ENCODE results near the gene ARHGEF2. TPM values are rescaled to one million over a fixed set of nuclear protein-coding genes. Genes with fewer than 3 reads are reported as not detected.

Gene ARHGEF2
- total RNA-seq, 1 experiment from 2014 or later = 85.0 TPM

GRCh38 chr1:155999964-156000363, 21.6 kb upstream of the ARHGEF2 start:
- Histone ChIP-seq H3K79me2 (ENCODE audit: low read depth) (no peaks in the 10 kb centered on the region; the same call in 1 of the 2 replicates), H3K27ac (no peak overlapping the region), H3F3A (ENCODE audit: insufficient read depth, low read depth) (peaks cover 23% of the 10 kb centered on the region), H3K9me3 (ENCODE audit: insufficient read depth, low read depth) (no peaks in the 10 kb centered on the region), H3K4me1 (replicated peaks; ENCODE audit: insufficient read depth) (peaks cover 41% of the 10 kb centered on the region), H3K4me2 (no peak overlapping the region), H3K9me2 (ENCODE audit: insufficient read depth) (no peaks in the 10 kb centered on the region), H3K27me3 (ENCODE audit: insufficient read depth, low read depth) (no peaks in the 10 kb centered on the region), H3K36me3 (ENCODE audit: low read depth) (no peaks in the 10 kb centered on the region), H2AFZ (no peak overlapping the region), H4K20me1 (ENCODE audit: insufficient read depth) (no peaks in the 10 kb centered on the region), H3K4me3 (no peak overlapping the region)
- intact Hi-C loops (cut with micrococcal nuclease; ENCODE audit: unreplicated experiment) = loop anchor here (5.0 kb wide), 3 partner anchors 62 to 227 kb away; partner anchors contain the start of genes KHDC4 and RAB25
- POLR2A ChIA-PET (ENCODE audit: unreplicated experiment) = interaction anchor here (0.6 kb wide), 1 partner anchor 220 kb away, joined by 7 read pairs; no protein-coding TSS in a partner anchor
- no TSS peak for BruUV-seq (replicated peaks)
- no peak for DNase-seq
- TF ChIP-seq EZH2 (IDR thresholded peaks at IDR 0.05; ENCODE audit: low read depth) = no peak
- TF ChIP-seq CTCF (conservative IDR thresholded peaks at IDR 0.05) = no peak
- CTCF ChIA-PET = no interaction called here

GRCh38 chr1:155996166-155996565, 17.8 kb upstream of the ARHGEF2 start:
- ChIA-PET POLR2A (ENCODE audit: unreplicated experiment) (no interaction called here), CTCF (no interaction called here)
- BruUV-seq (replicated peaks) = no TSS peak

DNA sequence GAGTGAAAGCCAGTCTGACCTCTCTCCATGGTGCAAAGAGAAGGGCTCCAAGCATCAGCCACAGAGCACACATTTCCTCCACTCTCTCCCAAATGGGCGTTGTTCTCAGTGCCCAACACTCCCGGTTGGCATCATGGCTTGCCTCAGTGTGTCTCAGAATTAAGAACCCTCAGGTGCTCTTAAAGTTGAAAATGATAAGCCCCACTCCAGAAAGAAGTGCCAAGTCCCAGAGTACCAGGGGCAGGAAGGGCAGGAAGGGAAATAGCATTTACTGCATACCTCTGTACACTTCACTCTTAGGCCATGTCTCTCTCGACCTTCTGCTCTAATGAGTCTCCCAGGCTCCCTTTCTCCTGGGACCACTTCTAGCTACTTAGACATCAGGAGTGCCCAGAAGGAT, 15.2 kb upstream of the ARHGEF2 start:
- no peak for TF ChIP-seq EZH2 (IDR thresholded peaks at IDR 0.05; ENCODE audit: low read depth)
- no peak for TF ChIP-seq CTCF (conservative IDR thresholded peaks at IDR 0.05)
- BruUV-seq (replicated peaks) = no TSS peak
- POLR2A ChIA-PET (ENCODE audit: unreplicated experiment) = no interaction called here

More at GRCh38 chr1:155996166-155996565, 17.8 kb upstream of the ARHGEF2 start:
- no peak overlapping the region for H3K4me2 ChIP-seq
- H3K4me1 ChIP-seq (replicated peaks; ENCODE audit: insufficient read depth) = peaks cover 11% of the 10 kb centered on the region
- H3K9me2 ChIP-seq (ENCODE audit: insufficient read depth) = no peaks in the 10 kb centered on the region
- DNase-seq = no peak
- TF ChIP-seq EZH2 (IDR thresholded peaks at IDR 0.05; ENCODE audit: low read depth) = no peak
- no peak for TF ChIP-seq CTCF (conservative IDR thresholded peaks at IDR 0.05)
- no peaks in the 10 kb centered on the region for H3K27me3 ChIP-seq (ENCODE audit: insufficient read depth, low read depth)
- H3F3A ChIP-seq (ENCODE audit: insufficient read depth, low read depth) = peaks cover 6% of the 10 kb centered on the region
- no peaks in the 10 kb centered on the region for H4K20me1 ChIP-seq (ENCODE audit: insufficient read depth)
- intact Hi-C loops (cut with micrococcal nuclease; ENCODE audit: unreplicated experiment) = no loop called here
- no peaks in the 10 kb centered on the region for H3K36me3 ChIP-seq (ENCODE audit: low read depth)
- H3K27ac ChIP-seq = no peak overlapping the region
- H3K79me2 ChIP-seq (ENCODE audit: low read depth) = no peaks in the 10 kb centered on the region; the same call in 1 of the 2 replicates
- no peak overlapping the region for H2AFZ ChIP-seq
- H3K4me3 ChIP-seq = no peak overlapping the region
- no peaks in the 10 kb centered on the region for H3K9me3 ChIP-seq (ENCODE audit: insufficient read depth, low read depth)

More for the DNA sequence above, 15.2 kb upstream of the ARHGEF2 start:
- H2AFZ ChIP-seq = no peak overlapping the region
- intact Hi-C loops (cut with micrococcal nuclease; ENCODE audit: unreplicated experiment) = no loop called here
- H4K20me1 ChIP-seq (ENCODE audit: insufficient read depth) = no peaks in the 10 kb centered on the region
- no peak overlapping the region for H3K4me2 ChIP-seq
- H3K27ac ChIP-seq = no peak overlapping the region
- H3F3A ChIP-seq (ENCODE audit: insufficient read depth, low read depth) = peaks cover 10% of the 10 kb centered on the region
- no peaks in the 10 kb centered on the region for H3K79me2 ChIP-seq (ENCODE audit: low read depth)
- CTCF ChIA-PET = interaction anchor here (0.6 kb wide), 1 partner anchor 274 kb away, joined by 8 read pairs; no protein-coding TSS in a partner anchor
- DNase-seq = no peak
- H3K27me3 ChIP-seq (ENCODE audit: insufficient read depth, low read depth) = no peaks in the 10 kb centered on the region
- H3K36me3 ChIP-seq (ENCODE audit: low read depth) = no peaks in the 10 kb centered on the region
- peaks cover 12% of the 10 kb centered on the region; the same call in 1 of the 2 replicates for H3K4me1 ChIP-seq (replicated peaks; ENCODE audit: insufficient read depth)
- no peak overlapping the region for H3K4me3 ChIP-seq
- no peaks in the 10 kb centered on the region for H3K9me3 ChIP-seq (ENCODE audit: insufficient read depth, low read depth)
- no peaks in the 10 kb centered on the region for H3K9me2 ChIP-seq (ENCODE audit: insufficient read depth)

Data from PC-9 (cell line).